ENCODE measurements around the gene KRTAP10-12.

The KRTAP10-12 gene

GRCh38 chr21:44735821-44736220 lies 38.8 kb downstream of the KRTAP10-12 start:
- no peaks in the 10 kb centered on the region for H3K36me3 Mint-ChIP-seq (ENCODE audit: low read depth)

GRCh38 chr21:44736291-44737004 lies 39.5 kb downstream of the KRTAP10-12 start:
- Mint-ChIP-seq H3K27ac (no peak overlapping the region), H3K4me3 (no peak overlapping the region)

More at GRCh38 chr21:44735821-44736220, 38.8 kb downstream of the KRTAP10-12 start:
- no peak overlapping the region for H3K4me3 Mint-ChIP-seq
- H3K27ac Mint-ChIP-seq: no peak overlapping the region
- peaks cover 30% of the 10 kb centered on the region for H3K27me3 Mint-ChIP-seq (ENCODE audit: low read depth)
- H3K4me1 Mint-ChIP-seq (ENCODE audit: low read depth): no peaks in the 10 kb centered on the region
- H3K9me3 Mint-ChIP-seq: no peaks in the 10 kb centered on the region

DNA sequence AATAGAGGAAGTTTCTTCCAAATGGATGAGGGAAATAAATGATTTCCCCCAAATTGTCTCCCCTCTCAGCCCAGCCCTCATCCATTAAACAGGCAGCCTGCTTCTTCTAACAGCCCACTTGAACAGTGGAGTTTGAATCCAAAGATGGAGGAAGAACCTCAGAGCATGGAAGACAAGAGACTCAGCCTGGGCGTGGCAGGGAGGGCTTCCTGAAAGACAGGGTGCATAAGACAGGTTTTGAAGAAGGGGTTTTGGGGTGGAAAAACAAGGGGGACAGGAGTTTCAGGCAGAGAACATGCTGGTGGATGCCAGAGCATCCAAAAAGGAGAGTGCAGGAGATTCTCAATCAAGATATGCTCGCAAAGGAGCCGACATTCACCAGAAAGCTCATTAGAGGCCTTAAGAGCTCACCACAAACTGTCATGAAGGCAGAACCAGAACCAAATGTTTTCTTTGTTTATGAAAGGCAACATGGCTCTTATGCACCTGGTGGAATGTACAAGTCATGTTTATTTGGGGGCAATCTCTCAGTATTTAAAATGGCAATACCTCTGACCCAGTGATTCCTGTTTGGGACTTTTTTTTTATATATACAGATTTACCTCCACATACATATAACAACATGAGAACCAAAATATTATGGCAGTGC lies 40.9 kb downstream of the KRTAP10-12 start:
- peaks cover 34% of the 10 kb centered on the region for H3K27me3 Mint-ChIP-seq (ENCODE audit: low read depth)

More at GRCh38 chr21:44736291-44737004, 39.5 kb downstream of the KRTAP10-12 start:
- Mint-ChIP-seq H3K4me1 (ENCODE audit: low read depth) (no peaks in the 10 kb centered on the region), H3K27me3 (ENCODE audit: low read depth) (peaks cover 32% of the 10 kb centered on the region), H3K36me3 (ENCODE audit: low read depth) (no peaks in the 10 kb centered on the region), H3K9me3 (no peaks in the 10 kb centered on the region)

GRCh38 chr21:44738621-44739020 lies 41.6 kb downstream of the KRTAP10-12 start:
- H3K36me3 Mint-ChIP-seq (ENCODE audit: low read depth): no peaks in the 10 kb centered on the region
- H3K27ac Mint-ChIP-seq: no peak overlapping the region
- H3K4me1 Mint-ChIP-seq (ENCODE audit: low read depth): no peaks in the 10 kb centered on the region
- H3K4me3 Mint-ChIP-seq: no peak overlapping the region
- no peaks in the 10 kb centered on the region for H3K9me3 Mint-ChIP-seq
- peaks cover 35% of the 10 kb centered on the region for H3K27me3 Mint-ChIP-seq (ENCODE audit: low read depth)

More for the DNA sequence above, 40.9 kb downstream of the KRTAP10-12 start:
- no peaks in the 10 kb centered on the region for H3K4me1 Mint-ChIP-seq (ENCODE audit: low read depth)
- no peak overlapping the region for H3K4me3 Mint-ChIP-seq
- H3K9me3 Mint-ChIP-seq: no peaks in the 10 kb centered on the region
- no peaks in the 10 kb centered on the region for H3K36me3 Mint-ChIP-seq (ENCODE audit: low read depth)
- no peak overlapping the region for H3K27ac Mint-ChIP-seq

DNA sequence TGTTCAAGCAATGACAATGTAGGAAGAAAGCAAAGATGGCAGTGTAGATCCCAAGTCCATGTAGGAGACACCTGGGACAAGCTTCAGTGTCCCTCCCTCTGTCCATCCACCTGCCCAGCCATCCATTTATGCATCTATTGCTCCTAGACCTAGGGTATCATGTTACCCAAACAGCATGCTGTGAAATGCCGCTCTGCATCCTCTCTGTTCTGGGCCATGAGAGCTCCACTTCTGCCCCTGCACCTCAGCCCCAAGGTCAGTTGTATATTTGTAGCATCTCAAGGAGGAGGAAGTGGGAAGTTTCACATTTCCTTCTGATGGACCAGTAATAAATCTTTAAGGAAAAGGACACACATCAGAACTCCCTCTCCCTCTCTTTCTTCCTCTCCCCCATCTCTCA lies 42.3 kb downstream of the KRTAP10-12 start:
- no peak overlapping the region for H3K27ac Mint-ChIP-seq

DNA sequence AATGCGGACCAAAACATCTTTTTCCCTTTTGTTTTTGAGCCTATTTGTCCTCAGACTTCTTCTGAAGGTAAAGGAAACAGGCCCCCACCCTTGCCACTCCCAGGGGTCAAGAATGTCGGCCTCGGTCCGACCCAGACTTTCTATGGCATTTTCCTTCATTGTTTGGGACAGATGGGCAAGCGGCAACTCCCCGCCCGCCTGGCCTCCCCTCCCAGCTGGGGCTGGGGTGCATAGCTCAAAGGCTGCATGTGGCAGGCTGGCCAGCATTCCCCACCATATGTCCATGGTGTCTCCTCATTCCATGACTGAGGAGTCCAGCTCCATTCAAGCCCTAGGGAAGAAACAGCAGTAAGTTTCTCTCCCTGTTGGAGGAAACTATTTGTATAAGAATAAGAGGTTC lies 43.8 kb downstream of the KRTAP10-12 start:
- H3K4me3 Mint-ChIP-seq: no peak overlapping the region

More for the DNA sequence above, 42.3 kb downstream of the KRTAP10-12 start:
- peaks cover 37% of the 10 kb centered on the region for H3K27me3 Mint-ChIP-seq (ENCODE audit: low read depth)
- no peaks in the 10 kb centered on the region for H3K4me1 Mint-ChIP-seq (ENCODE audit: low read depth)
- no peak overlapping the region for H3K4me3 Mint-ChIP-seq
- no peaks in the 10 kb centered on the region for H3K9me3 Mint-ChIP-seq
- H3K36me3 Mint-ChIP-seq (ENCODE audit: low read depth): no peaks in the 10 kb centered on the region

GRCh38 chr21:44741921-44742320 lies 44.9 kb downstream of the KRTAP10-12 start:
- Mint-ChIP-seq H3K36me3 (ENCODE audit: low read depth) (no peaks in the 10 kb centered on the region), H3K4me1 (ENCODE audit: low read depth) (no peaks in the 10 kb centered on the region), H3K4me3 (no peak overlapping the region), H3K27me3 (ENCODE audit: low read depth) (peaks cover 37% of the 10 kb centered on the region), H3K9me3 (no peaks in the 10 kb centered on the region), H3K27ac (no peak overlapping the region)

More for the DNA sequence above, 43.8 kb downstream of the KRTAP10-12 start:
- no peaks in the 10 kb centered on the region for H3K4me1 Mint-ChIP-seq (ENCODE audit: low read depth)
- no peaks in the 10 kb centered on the region for H3K9me3 Mint-ChIP-seq
- peaks cover 37% of the 10 kb centered on the region for H3K27me3 Mint-ChIP-seq (ENCODE audit: low read depth)
- H3K36me3 Mint-ChIP-seq (ENCODE audit: low read depth): no peaks in the 10 kb centered on the region
- no peak overlapping the region for H3K27ac Mint-ChIP-seq

GRCh38 chr21:44742418-44743153 lies 45.6 kb downstream of the KRTAP10-12 start:
- Mint-ChIP-seq H3K4me1 (ENCODE audit: low read depth) (no peaks in the 10 kb centered on the region), H3K27ac (no peak overlapping the region), H3K9me3 (no peaks in the 10 kb centered on the region), H3K27me3 (ENCODE audit: low read depth) (peaks cover 40% of the 10 kb centered on the region), H3K4me3 (no peak overlapping the region), H3K36me3 (ENCODE audit: low read depth) (no peaks in the 10 kb centered on the region)
